Heart left ventricle (tissue), 16 donors: ENCODE measurements around the gene OR51B4. TPM values are rescaled to one million over a fixed set of nuclear protein-coding genes. Genes with fewer than 3 reads are reported as not detected.

Experiments
- ATAC-seq, 4 donors: fragments of 200-7000 bp; cut with Tn5 transposase; one replicate each; pipeline ENCODE4 v1.9.1; 2020 to 2022; ENCODE audit warnings: moderate library complexity in 4 of 4, mild to moderate bottlenecking in 3 of 4, moderate number of reproducible peaks in 1 of 4
- DNase-seq, 5 donors: peaks; one replicate each; pipeline ENCODE4 v3.0.0-alpha.2; 2020
- H3K27ac ChIP-seq, 12 donors: fragments of 200-600 bp; sonication (generic) in 4 of 12; one replicate each; pipeline versions ENCODE4 v1.5.0 to v1.8.0; 2016 to 2022; ENCODE audit warnings: mild to moderate bottlenecking in 2 of 12
- H3K27me3 ChIP-seq, 9 donors: fragments of 200-600 bp; sonication (generic) in 2 of 9; one replicate each; pipeline versions ENCODE4 v1.5.1 to v1.8.0; 2016 to 2022; ENCODE audit warnings: mild to moderate bottlenecking in 3 of 9
- H3K36me3 ChIP-seq, 9 donors: fragments of 200-600 bp; sonication (generic) in 2 of 9; one replicate each; pipeline versions ENCODE4 v1.5.0 to v1.8.0; 2018 to 2022; ENCODE audit warnings: mild to moderate bottlenecking in 2 of 9
- H3K4me1 ChIP-seq, 12 donors: fragments of 200-600 bp; sonication (generic) in 4 of 12; one replicate each; pipeline versions ENCODE4 v1.5.0 to v1.8.0; 2016 to 2022; ENCODE audit warnings: mild to moderate bottlenecking in 3 of 12
- H3K4me3 ChIP-seq, 12 donors: fragments of 200-600 bp; sonication (generic) in 4 of 12; one replicate each; pipeline versions ENCODE4 v1.5.0 to v1.8.0; 2017 to 2022; ENCODE audit warnings: mild to moderate bottlenecking in 9 of 12, moderate library complexity in 4 of 12
- H3K9me3 ChIP-seq, 12 donors: fragments of 200-600 bp; sonication (generic) in 4 of 12; one replicate each; pipeline versions ENCODE4 v1.5.0 to v1.8.0; 2016 to 2022; ENCODE audit warnings: mild to moderate bottlenecking in 1 of 12
- CTCF ChIP-seq, 12 donors: fragments of 200-600 bp; sonication (generic) in 4 of 12; IDR thresholded peaks; one replicate each; pipeline versions ENCODE4 v1.5.0 to v1.8.0; 2018 to 2022; ENCODE audit warnings: antibody characterized with exemption in 12 of 12, mild to moderate bottlenecking in 5 of 12
- POLR2A ChIP-seq, 2 donors: fragments of 450-650 bp; IDR thresholded peaks; one replicate each; pipeline ENCODE4 v1.6.1; 2017; ENCODE audit warnings: antibody characterized with exemption in 2 of 2, mild to moderate bottlenecking in 2 of 2, moderate library complexity in 2 of 2
- WGBS, 4 donors: extraction: QIAGEN DNeasy Blood & Tissue Kit in 2 of 4; methylation state at CpG; one replicate each; pipeline versions ENCODE4 v1.1.5 to v1.1.7; 2013 to 2018; 5-methylcytosine and 5-hydroxymethylcytosine counted together
- intact Hi-C, 10 donors: fragments of 100-400 bp; cut with DNase I; formaldehyde crosslinking; loops; one replicate each; pipeline versions ENCODE4 v1.11.1 to v1.14.2; 2022
- polyA plus RNA-seq, 2 donors: library from polyadenylated mRNA; stranded (reverse); fragments of 200-250 nt; gene quantifications; one replicate each; pipeline ENCODE4 v1.2.3, GENCODE V29; 2013
- total RNA-seq, 9 donors: library from RNA; depleted of rRNA in 2 of 9; stranded (reverse); fragments of >200 nt in 2 of 9; fragmentation: NEBNext Ultra II Directional in 3 of 9; extraction: Animal tissue kit (Norgen Biotek cat#: 25700) in 3 of 9; gene quantifications; one replicate each; pipeline versions ENCODE4 v1.1.0 to v1.2.4, GENCODE V29; 2016 to 2023
- donor health status: ischemic (EF 13 %, LVEDD 7.1; RV severe dilation, severe dysfunction).
- donor health status: healthy with polysubstance abuse.
- donor health status: DM: no; HTN: yes; CAD: no.
- donor health status: DM: no; HTN: no; CAD: no.
- donor health status: ischemic (EF 25% LVEDD 6.9; RV normal size, moderate dysfunction).
- donor health status: ischemic (EF 25% LVEDD 5.7; RV mildly dilated, moderate dysfunction).
- donor health status: healthy.
- donor health status: DM: yes; HTN: yes; CAD: no.
- donor health status: ischemic (EF 35%, LVEDD 5.7; RV mildly dilated, moderate dysfunction).
- donor health status: nonischemic (EF 11% LVEDD 7.7; RV severe dilation, severe dysfunction).
- donor health status: DM: yes; HTN: yes; CAD: no.
- donor health status: PGD.
- donor health status: ischemic (EF 29% LVEDD 5.4; RV normal size, mild dysfunction).
- donor health status: nonischemic (EF 23%, LVEDD 6.1; RV moderate dilation, normal function).

The OR51B4 gene
- total and polyA plus RNA-seq, 11 donors, result not detected

GRCh38 chr11:5310423-5310822, 8.7 kb upstream of the OR51B4 start:
- H3K4me1 ChIP-seq, result no peaks in the 10 kb centered on the region
- TF ChIP-seq POLR2A (IDR thresholded peaks at IDR 0.05), result no peak
- no peak for TF ChIP-seq CTCF (IDR thresholded peaks at IDR 0.05)
- intact Hi-C loops, result no loop called here
- no peak overlapping the region for H3K27ac ChIP-seq
- 90 to 100% (median 95%) methylated on average over 1 of the region's 1 CpG for WGBS, 4 donors
- ATAC-seq (no peak), DNase-seq (no peak)
- H3K27me3 ChIP-seq, result no peaks in the 10 kb centered on the region
- H3K36me3 ChIP-seq, result no peaks in the 10 kb centered on the region
- peaks cover 0 to 2% (median 0%) of the 10 kb centered on the region in 12 donors for H3K9me3 ChIP-seq
- H3K4me3 ChIP-seq, result no peak overlapping the region

- no peak for DNase-seq
- Histone ChIP-seq H3K4me3 (no peak overlapping the region), H3K9me3 (no peaks in the 10 kb centered on the region), H3K27me3 (no peaks in the 10 kb centered on the region), H3K36me3 (no peaks in the 10 kb centered on the region), H3K4me1 (no peaks in the 10 kb centered on the region), H3K27ac (no peak overlapping the region)
- 77 to 86% (median 82%) methylated on average over 2 of the region's 2 CpGs for WGBS, 4 donors
- intact Hi-C loops, result no loop called here
- no peak for ATAC-seq
- no peak for TF ChIP-seq CTCF (IDR thresholded peaks at IDR 0.05)
- TF ChIP-seq POLR2A (IDR thresholded peaks at IDR 0.05), result no peak
Observed at GRCh38 chr11:5307256-5308019, 5.7 kb upstream of the OR51B4 start.

- Histone ChIP-seq H3K36me3 (no peaks in the 10 kb centered on the region), H3K4me3 (no peak overlapping the region), H3K4me1 (no peaks in the 10 kb centered on the region), H3K27me3 (no peaks in the 10 kb centered on the region), H3K9me3 (no peaks in the 10 kb centered on the region), H3K27ac (no peak overlapping the region)
- no peak for DNase-seq
- intact Hi-C loops, result no loop called here
- WGBS, 4 donors, result 53 to 94% (median 90%) methylated on average over 1 of the region's 1 CpG
- TF ChIP-seq CTCF (IDR thresholded peaks at IDR 0.05) (no peak), POLR2A (IDR thresholded peaks at IDR 0.05) (no peak)
- no peak for ATAC-seq
Observed at GRCh38 chr11:5304046-5304445, 2.3 kb upstream of the OR51B4 start.

GRCh38 chr11:5303626-5304025, 1.9 kb upstream of the OR51B4 start:
- Histone ChIP-seq H3K9me3 (no peaks in the 10 kb centered on the region), H3K27me3 (no peaks in the 10 kb centered on the region), H3K36me3 (no peaks in the 10 kb centered on the region), H3K4me3 (no peak overlapping the region), H3K4me1 (no peaks in the 10 kb centered on the region), H3K27ac (no peak overlapping the region)
- WGBS, 4 donors, result 55 to 71% (median 63%) methylated on average over 5 of the region's 5 CpGs
- intact Hi-C loops, result no loop called here
- TF ChIP-seq POLR2A (IDR thresholded peaks at IDR 0.05) (no peak), CTCF (IDR thresholded peaks at IDR 0.05) (no peak)
- DNase-seq (no peak), ATAC-seq (no peak)
